AG08396 (cell line): Measurements from ENCODE around the gene SAA1.
"Not testable (repeated sequence)": the region's sequence is repeated elsewhere in the genome, so short reads cannot be mapped to it uniquely, and the experiment has no call there.

Source experiments
- DNase-seq: peaks from one replicate; pipeline ENCODE4 v3.0.0; 2012; ENCODE audit warnings: low spot score, mixed read lengths

The SAA1 gene

GRCh38 chr11:18259259-18259658 is 6.8 kb upstream of the SAA1 start:
- DNase-seq = no peak

GRCh38 chr11:18261721-18262120 is 4.3 kb upstream of the SAA1 start:
- no peak for DNase-seq

GRCh38 chr11:18262681-18263350 is 3.2 kb upstream of the SAA1 start:
- DNase-seq = not testable (repeated sequence)

- no peak for DNase-seq
Measured at GRCh38 chr11:18264035-18264434, 2.0 kb upstream of the SAA1 start.

GRCh38 chr11:18264677-18265555 is 1.1 kb upstream of the SAA1 start:
- no peak for DNase-seq

- DNase-seq = not testable (repeated sequence)
Measured at GRCh38 chr11:18267335-18268133, 1.5 kb downstream of the SAA1 start.

GRCh38 chr11:18269252-18269651 is 3.2 kb downstream of the SAA1 start:
- not testable (repeated sequence) for DNase-seq

GRCh38 chr11:18270102-18270501 is 4.0 kb downstream of the SAA1 start:
- DNase-seq = no peak

- DNase-seq = no peak
Measured at GRCh38 chr11:18271206-18271605, 5.1 kb downstream of the SAA1 start.

GRCh38 chr11:18277565-18278271 is 11.7 kb downstream of the SAA1 start:
- no peak for DNase-seq

GRCh38 chr11:18280438-18281045 is 14.5 kb downstream of the SAA1 start:
- DNase-seq = no peak

GRCh38 chr11:18282626-18283025 is 16.6 kb downstream of the SAA1 start:
- no peak for DNase-seq

GRCh38 chr11:18285841-18286240 is 19.8 kb downstream of the SAA1 start:
- DNase-seq = no peak

- no peak for DNase-seq
Measured at GRCh38 chr11:18288911-18289310, 22.8 kb downstream of the SAA1 start.

- DNase-seq = no peak
Measured at GRCh38 chr11:18294862-18295261, 28.8 kb downstream of the SAA1 start.

GRCh38 chr11:18295316-18295715 is 29.3 kb downstream of the SAA1 start:
- no peak for DNase-seq

GRCh38 chr11:18299721-18300120 is 33.7 kb downstream of the SAA1 start:
- no peak for DNase-seq

- DNase-seq = no peak
Measured at GRCh38 chr11:18304745-18305144, 38.7 kb downstream of the SAA1 start.

GRCh38 chr11:18307461-18308139 is 41.5 kb downstream of the SAA1 start:
- DNase-seq = no peak

- DNase-seq = no peak
Measured at GRCh38 chr11:18308242-18308641, 42.2 kb downstream of the SAA1 start.

GRCh38 chr11:18309691-18310090 is 43.6 kb downstream of the SAA1 start:
- no peak for DNase-seq
